ENCODE measurements around the gene CCL1. TPM values are rescaled to one million over a fixed set of nuclear protein-coding genes. Genes with fewer than 3 reads are reported as not detected.
A peak's percentile ranks its signal among the peaks of the same experiment; 100 is the strongest.

Gene CCL1
- total and polyA plus RNA-seq, 9 of the 15 experiments (the other 6 are each of a cell fraction or from before 2014, with no cell fraction given): 0.45 TPM; not detected in 8

- TF ChIP-seq RCOR1 (IDR thresholded peaks at IDR 0.05; ENCODE audit: borderline replicate concordance in 1 of 2, low read depth in 2 of 2, low read length in 2 of 2) (peak in 1 of 2 experiments; percentile 76; a peak in 2 of 4 replicates), MXD1 (CRISPR knock-in tag; IDR thresholded peaks at IDR 0.05; ENCODE audit: borderline replicate concordance, poor library complexity, severe bottlenecking) (no peak), NR0B1 (IDR thresholded peaks at IDR 0.05; ENCODE audit: partially characterized antibody) (no peak), KLF13 (tag; IDR thresholded peaks at IDR 0.05; ENCODE audit: borderline replicate concordance, low read depth) (no peak), SRSF1 (IDR thresholded peaks at IDR 0.05; ENCODE audit: low read depth, low read length) (no peak), SETDB1 (IDR thresholded peaks at IDR 0.05; ENCODE audit: low read length) (no peak), NFYB (IDR thresholded peaks at IDR 0.05; ENCODE audit: extremely low read depth, insufficient read length) (no peak), KAT8 (IDR thresholded peaks at IDR 0.05; ENCODE audit: low read depth) (no peak), CBX3 (IDR thresholded peaks at IDR 0.05; ENCODE audit: borderline replicate concordance in 1 of 2, low read length in 2 of 2) (no peak), ZNF785 (CRISPR knock-in tag; IDR thresholded peaks at IDR 0.05) (no peak), ZNF589 (CRISPR knock-in tag; IDR thresholded peaks at IDR 0.05; ENCODE audit: low read depth) (0 out of 2 replicates have a peak, but pooled peaks have one; percentile 18), IRF1 (CRISPR knock-in tag; IDR thresholded peaks at IDR 0.05; ENCODE audit: borderline replicate concordance) (no peak), ZNF77 (CRISPR knock-in tag; IDR thresholded peaks at IDR 0.05) (no peak), PTBP1 (IDR thresholded peaks at IDR 0.05; ENCODE audit: low read depth, low read length) (no peak), ZBED1 (IDR thresholded peaks at IDR 0.05) (no peak), FOXJ3 (CRISPR knock-in tag; IDR thresholded peaks at IDR 0.05) (no peak), PPARD (CRISPR knock-in tag; IDR thresholded peaks at IDR 0.05) (no peak), ATF4 (CRISPR knock-in tag; IDR thresholded peaks at IDR 0.05) (peak; percentile 97), JUN (IDR thresholded peaks at IDR 0.05; ENCODE audit: borderline replicate concordance, low read depth, low read length) (peak; percentile 47; the same call in 1 of the 2 replicates), JUN (CRISPR knock-in tag; IDR thresholded peaks at IDR 0.05; ENCODE audit: borderline replicate concordance) (no peak), KLF10 (CRISPR knock-in tag; IDR thresholded peaks at IDR 0.05) (no peak), THRA (IDR thresholded peaks at IDR 0.05) (no peak), E2F3 (CRISPR knock-in tag; IDR thresholded peaks at IDR 0.05) (no peak), SMAD1 (IDR thresholded peaks at IDR 0.05; ENCODE audit: low read depth, low read length, partially characterized antibody) (no peak), RBM22 (IDR thresholded peaks at IDR 0.05; ENCODE audit: low read depth, low read length, poor library complexity, severe bottlenecking) (no peak), HMG20B (CRISPR knock-in tag; IDR thresholded peaks at IDR 0.05) (no peak)
These were observed 16.0 kb downstream of the CCL1 start (continued) for GRCh38 chr17:34347063-34347462.

All from K562 (cell line).